Measurements from ENCODE around the gene SORD. TPM values are rescaled to one million over a fixed set of nuclear protein-coding genes. Genes with fewer than 3 reads are reported as not detected.

SORD gene
- total RNA-seq, 1 donor from 2014 or later, result 36.7 TPM

GRCh38 chr15:45113380-45113990, 90.5 kb downstream of the SORD start:
- peak; percentile 5 for DNase-seq (ENCODE audit: low spot score)
- H3K27ac Mint-ChIP-seq, result no peak overlapping the region
- Histone ChIP-seq H2AFZ (replicated peaks) (no peak overlapping the region), H3K4me3 (peak overlapping the region; percentile 13), H3K27ac (no peak overlapping the region), H3K9ac (no peak overlapping the region), H3F3A (ENCODE audit: low read depth) (no peaks in the 10 kb centered on the region), H3K27me3 (peaks cover 98% of the 10 kb centered on the region), H3K4me1 (no peaks in the 10 kb centered on the region), H4K20me1 (ENCODE audit: low read depth) (peaks cover 27% of the 10 kb centered on the region), H3K36me3 (no peaks in the 10 kb centered on the region), H3K9me3 (ENCODE audit: low read depth) (no peaks in the 10 kb centered on the region), H3K79me2 (ENCODE audit: low read depth) (no peaks in the 10 kb centered on the region), H3K4me2 (peak overlapping the region; percentile 65)
- peaks cover 25% of the 10 kb centered on the region for H3K4me1 Mint-ChIP-seq
- H3K36me3 Mint-ChIP-seq, result no peaks in the 10 kb centered on the region
- TF ChIP-seq EZH2phosphoT487 (IDR thresholded peaks at IDR 0.05), result no peak
- TF ChIP-seq CTCF (IDR thresholded peaks at IDR 0.05), result no peak
- TF ChIP-seq EZH2 (IDR thresholded peaks at IDR 0.05), result peak; percentile 42
- H3K9me3 Mint-ChIP-seq, result peaks cover 4% of the 10 kb centered on the region
- peaks cover 83% of the 10 kb centered on the region for H3K27me3 Mint-ChIP-seq (ENCODE audit: insufficient read depth, low read depth)
- peak overlapping the region; percentile 24 for H3K4me3 Mint-ChIP-seq

- no peaks in the 10 kb centered on the region for H3K79me2 ChIP-seq (ENCODE audit: low read depth)
- no peaks in the 10 kb centered on the region for H3K4me1 ChIP-seq
- Mint-ChIP-seq H3K27ac (no peak within 1 kb of the TSS), H3K27me3 (ENCODE audit: insufficient read depth, low read depth) (peaks cover 81% of the 10 kb centered on the region), H3K4me1 (peaks cover 25% of the 10 kb centered on the region), H3K9me3 (peaks cover 2% of the 10 kb centered on the region), H3K4me3 (peak within 1 kb of the TSS; percentile 44), H3K36me3 (no peaks in the 10 kb centered on the region)
- H3K36me3 ChIP-seq, result no peaks in the 10 kb centered on the region
- H3F3A ChIP-seq (ENCODE audit: low read depth), result no peaks in the 10 kb centered on the region
- peaks cover 27% of the 10 kb centered on the region for H4K20me1 ChIP-seq (ENCODE audit: low read depth)
- H3K9me3 ChIP-seq (ENCODE audit: low read depth), result no peaks in the 10 kb centered on the region
- H2AFZ ChIP-seq (replicated peaks), result peak within 1 kb of the TSS; percentile 9
- H3K27me3 ChIP-seq, result peaks cover 98% of the 10 kb centered on the region
- H3K4me3 ChIP-seq, result peak within 1 kb of the TSS; percentile 36
- peak; percentile 48 for DNase-seq (ENCODE audit: low spot score)
- no peak within 1 kb of the TSS for H3K9ac ChIP-seq
- H3K4me2 ChIP-seq, result peak within 1 kb of the TSS; percentile 65
- TF ChIP-seq CTCF (IDR thresholded peaks at IDR 0.05) (no peak), EZH2phosphoT487 (IDR thresholded peaks at IDR 0.05) (peak; percentile 91), EZH2 (IDR thresholded peaks at IDR 0.05) (peak; percentile 78)
- H3K27ac ChIP-seq, result no peak within 1 kb of the TSS
Measured at GRCh38 chr15:45114076-45114750, 91.2 kb downstream of the SORD start, which contains the start of the genes DUOX2 and DUOXA2. TSS of gene DUOX2 (minus strand) at chr15:45114172. CDS start at chr15:45113411, 761 bp downstream. TSS of gene DUOXA2 (plus strand) at chr15:45114326. CDS start at chr15:45114606, 280 bp downstream.

DNA sequence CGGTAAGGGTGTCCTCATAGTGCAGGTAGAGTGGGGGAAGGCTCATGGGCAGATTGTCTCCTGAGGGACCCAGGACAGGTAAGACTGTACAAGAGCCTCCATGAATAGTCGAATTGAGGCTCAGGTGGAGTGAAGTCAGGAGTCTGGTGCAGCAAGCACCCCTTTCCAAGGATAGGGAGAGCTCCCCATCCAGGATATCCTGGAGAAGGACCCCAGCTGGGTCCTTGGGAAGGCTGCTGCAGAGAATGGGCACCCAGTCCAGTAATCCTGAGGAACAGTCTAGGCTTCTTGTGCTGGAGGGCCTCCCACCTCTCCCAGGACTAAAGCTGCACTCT, 91.7 kb downstream of the SORD start:
- Histone ChIP-seq H3F3A (ENCODE audit: low read depth) (no peaks in the 10 kb centered on the region), H3K27me3 (peaks cover 98% of the 10 kb centered on the region), H3K79me2 (ENCODE audit: low read depth) (no peaks in the 10 kb centered on the region), H3K4me1 (no peaks in the 10 kb centered on the region), H2AFZ (replicated peaks) (no peak overlapping the region), H3K4me3 (peak overlapping the region; percentile 36), H3K36me3 (no peaks in the 10 kb centered on the region), H3K4me2 (no peak overlapping the region), H3K9ac (no peak overlapping the region), H3K9me3 (ENCODE audit: low read depth) (no peaks in the 10 kb centered on the region), H4K20me1 (ENCODE audit: low read depth) (peaks cover 27% of the 10 kb centered on the region), H3K27ac (no peak overlapping the region)
- Mint-ChIP-seq H3K36me3 (no peaks in the 10 kb centered on the region), H3K4me1 (peaks cover 25% of the 10 kb centered on the region), H3K9me3 (peaks cover 2% of the 10 kb centered on the region), H3K4me3 (peak overlapping the region; percentile 44), H3K27ac (no peak overlapping the region), H3K27me3 (ENCODE audit: insufficient read depth, low read depth) (peaks cover 76% of the 10 kb centered on the region)
- TF ChIP-seq EZH2 (IDR thresholded peaks at IDR 0.05), result no peak
- TF ChIP-seq CTCF (IDR thresholded peaks at IDR 0.05), result no peak
- TF ChIP-seq EZH2phosphoT487 (IDR thresholded peaks at IDR 0.05), result no peak
- DNase-seq (ENCODE audit: low spot score), result no peak
